H1 (cell line): ENCODE measurements around the gene TAP2. TPM values are rescaled to one million over a fixed set of nuclear protein-coding genes. Genes with fewer than 3 reads are reported as not detected.

Experiments used
- CTCF ChIA-PET: fragments of 300-600 bp; sonication (Branson Sonifier 250); formaldehyde crosslinking; loops from one replicate; lab custom pipeline; 2021; ENCODE audit not compliant: partially characterized antibody; lab: Charles Lee
- POLR2A ChIA-PET: fragments of 300-600 bp; sonication (Branson Sonifier 250); formaldehyde crosslinking; loops from one replicate; lab custom pipeline; 2021; ENCODE audit warnings: inconsistent platforms; ENCODE audit not compliant: partially characterized antibody; lab: Charles Lee
- DNase-seq, 2 experiments: peaks; one replicate each; pipeline versions ENCODE4 v3.0.0 to v3.0.0-alpha.2; 2010 to 2022; ENCODE audit warnings: low spot score in 2 of 2, low read depth in 1 of 2, mixed read lengths in 1 of 2
- FAIRE-seq: peaks from 2 replicates; lab custom pipeline; 2011; peaks lifted over from hg19 to GRCh38; lab: Jason Lieb, UNC
- H2AFZ ChIP-seq: 2 replicates; pipeline ENCODE4 v1.8.1; 2012; ENCODE audit warnings: low read length, inconsistent platforms
- H2AK5ac ChIP-seq: 2 replicates; pipeline ENCODE4 v1.6.1; 2013; ENCODE audit warnings: low read depth, low read length
- H2BK120ac ChIP-seq: replicated peaks from 2 replicates; pipeline ENCODE3; 2013; ENCODE audit warnings: low read depth, low read length, inconsistent platforms
- H2BK12ac ChIP-seq: 2 replicates; pipeline ENCODE4 v1.6.1; 2013; ENCODE audit warnings: low read depth, low read length
- H2BK15ac ChIP-seq: 2 replicates; pipeline ENCODE4 v1.6.1; 2013; ENCODE audit warnings: low read length
- H2BK20ac ChIP-seq: 2 replicates; pipeline ENCODE4 v1.6.1; 2013; ENCODE audit warnings: low read length
- H2BK5ac ChIP-seq: 2 replicates; pipeline ENCODE4 v1.6.1; 2013; ENCODE audit warnings: low read depth, low read length
- H3K14ac ChIP-seq: 2 replicates; pipeline ENCODE4 v1.6.1; 2013; ENCODE audit warnings: inconsistent platforms; ENCODE audit not compliant: insufficient read length
- H3K18ac ChIP-seq: 2 replicates; pipeline ENCODE4 v1.6.1; 2013; ENCODE audit warnings: low read length; ENCODE audit errors: extremely low read depth
- H3K23ac ChIP-seq: 2 replicates; pipeline ENCODE4 v1.6.1; 2013; ENCODE audit warnings: inconsistent platforms; ENCODE audit not compliant: insufficient read length
- H3K23me2 ChIP-seq: 2 replicates; pipeline ENCODE4 v1.6.1; 2013; ENCODE audit warnings: low read depth, low read length
- H3K27ac ChIP-seq: 2 replicates; pipeline ENCODE4 v1.6.1; 2011; ENCODE audit warnings: low read depth, low read length, inconsistent platforms
- H3K27me3 ChIP-seq, 4 experiments: replicated peaks in 1 of 4; 1 replicate in 1 of 4; 2 replicates in 3 of 4; pipeline versions ENCODE4 v1.6.1 to v1.8.1; 2011 to 2013; ENCODE audit warnings: low read length in 3 of 4, mild to moderate bottlenecking in 3 of 4, inconsistent platforms in 2 of 4, mixed read lengths in 2 of 4, moderate library complexity in 1 of 4; ENCODE audit not compliant: control insufficient read depth in 3 of 4, insufficient read depth in 3 of 4; ENCODE audit errors: extremely low read depth in 1 of 4
- H3K36me3 ChIP-seq, 4 experiments: 2 replicates each; pipeline versions ENCODE4 v1.6.1 to v1.8.1; 2011 to 2013; ENCODE audit warnings: mild to moderate bottlenecking in 4 of 4, low read length in 3 of 4, moderate library complexity in 2 of 4, control low read depth in 1 of 4, inconsistent platforms in 1 of 4; ENCODE audit not compliant: insufficient read depth in 4 of 4, control insufficient read depth in 2 of 4
- H3K4ac ChIP-seq: replicated peaks from 2 replicates; pipeline ENCODE3; 2013; ENCODE audit warnings: low read length, low read depth, mixed read lengths, inconsistent platforms; ENCODE audit not compliant: insufficient read length
- H3K4me1 ChIP-seq, 4 experiments: replicated peaks in 1 of 4; 1 replicate in 1 of 4; 2 replicates in 3 of 4; pipeline versions ENCODE4 v1.6.1 to v1.8.1; 2011 to 2013; ENCODE audit warnings: low read length in 3 of 4, inconsistent platforms in 2 of 4, mixed read lengths in 1 of 4; ENCODE audit not compliant: insufficient read depth in 4 of 4, control insufficient read depth in 3 of 4
- H3K4me2 ChIP-seq, 2 experiments: 2 replicates each; pipeline versions ENCODE4 v1.6.1 to v1.8.1; 2011 to 2013; ENCODE audit warnings: low read depth in 2 of 2, low read length in 2 of 2, control low read depth in 1 of 2, inconsistent platforms in 1 of 2, mild to moderate bottlenecking in 1 of 2; ENCODE audit not compliant: insufficient read depth in 1 of 2
- H3K4me3 ChIP-seq, 4 experiments: fragments of 200-600, 300-600 bp in 1 of 4; sonication (generic), shearing (Covaris generic), sonication (Bioruptor Twin) in 1 of 4; 2 replicates each; pipeline versions ENCODE4 v1.5.1 to v1.8.1; 2011 to 2016; ENCODE audit warnings: low read length in 4 of 4, low read depth in 3 of 4, control low read depth in 2 of 4, inconsistent platforms in 2 of 4, mild to moderate bottlenecking in 2 of 4, mixed read lengths in 1 of 4, moderate library complexity in 1 of 4; ENCODE audit not compliant: insufficient read depth in 2 of 4; ENCODE audit errors: extremely low read depth in 1 of 4
- H3K56ac ChIP-seq: replicated peaks from 2 replicates; pipeline ENCODE3; 2013; ENCODE audit warnings: low read depth, mild to moderate bottlenecking, mixed read lengths, low read length, inconsistent platforms; ENCODE audit not compliant: insufficient read length
- H3K79me1 ChIP-seq: 2 replicates; pipeline ENCODE4 v1.6.1; 2013; ENCODE audit warnings: low read depth, low read length, control low read depth
- H3K79me2 ChIP-seq, 2 experiments: 2 replicates each; pipeline versions ENCODE4 v1.6.1 to v1.8.1; 2012 to 2013; ENCODE audit warnings: low read length in 2 of 2, mild to moderate bottlenecking in 2 of 2, inconsistent platforms in 1 of 2; ENCODE audit not compliant: insufficient read depth in 2 of 2, control insufficient read depth in 1 of 2
- H3K9ac ChIP-seq, 4 experiments: replicated peaks in 1 of 4; 1 replicate in 1 of 4; 2 replicates in 3 of 4; pipeline versions ENCODE4 v1.6.1 to v1.8.1; 2011 to 2013; ENCODE audit warnings: low read depth in 3 of 4, low read length in 3 of 4, control low read depth in 2 of 4, mild to moderate bottlenecking in 2 of 4, moderate library complexity in 2 of 4, inconsistent platforms in 1 of 4; ENCODE audit errors: extremely low read depth in 1 of 4
- H3K9me3 ChIP-seq, 2 experiments: 2 replicates each; pipeline versions ENCODE4 v1.6.1 to v1.8.1; 2012 to 2013; ENCODE audit warnings: mild to moderate bottlenecking in 2 of 2, moderate library complexity in 2 of 2, control low read depth in 1 of 2, inconsistent platforms in 1 of 2, low read depth in 1 of 2, low read length in 1 of 2, mixed read lengths in 1 of 2; ENCODE audit not compliant: insufficient read depth in 2 of 2
- H4K20me1 ChIP-seq, 2 experiments: replicated peaks in 1 of 2; 2 replicates each; pipeline versions ENCODE3 to v1.8.1; 2011 to 2013; ENCODE audit warnings: inconsistent platforms in 2 of 2, low read length in 2 of 2, mild to moderate bottlenecking in 1 of 2; ENCODE audit not compliant: insufficient read depth in 2 of 2, control insufficient read depth in 1 of 2
- H4K5ac ChIP-seq: 2 replicates; pipeline ENCODE4 v1.6.1; 2013; ENCODE audit warnings: low read length, low read depth, mixed read lengths, inconsistent platforms; ENCODE audit not compliant: insufficient read length
- H4K8ac ChIP-seq: 2 replicates; pipeline ENCODE4 v1.8.0; 2013; ENCODE audit warnings: mild to moderate bottlenecking, moderate library complexity, low read length, inconsistent platforms; ENCODE audit not compliant: insufficient read depth; ENCODE audit errors: extremely low read depth
- H4K91ac ChIP-seq: replicated peaks from 2 replicates; pipeline ENCODE3; 2013; ENCODE audit warnings: low read length, mixed read lengths, inconsistent platforms; ENCODE audit not compliant: insufficient read length
- HDAC6 ChIP-seq: IDR thresholded peaks from one replicate; pipeline ENCODE4 v1.7.1; 2012; ENCODE audit warnings: low read depth, mild to moderate bottlenecking, inconsistent platforms, low read length, moderate library complexity
- WGBS, 2 experiments: shearing (Covaris generic) in 1 of 2; methylation state at CpG; one replicate each; pipeline versions ENCODE4 v1.1.6 to v1.1.7; 2013 to 2015; ENCODE audit warnings: low lambda C conversion rate in 2 of 2, mixed read lengths in 2 of 2, inconsistent platforms in 1 of 2, low coverage in 1 of 2, missing lambda C conversion rate in 1 of 2; ENCODE audit not compliant: insufficient replicate concordance in 2 of 2, insufficient coverage in 1 of 2, insufficient read length in 1 of 2; ENCODE audit errors: extremely low coverage in 1 of 2, missing lambda C conversion rate in 1 of 2; 5-methylcytosine and 5-hydroxymethylcytosine counted together
- polyA plus RNA-seq, 7 experiments: library from polyadenylated mRNA; depleted of rRNA in 3 of 7; stranded (reverse) in 5 of 7; unstranded in 2 of 7; fragments of >200 nt in 5 of 7; fragments of 200-250 nt in 2 of 7; gene quantifications; 1 replicate in 5 of 7; 2 replicates in 1 of 7; 4 replicates in 1 of 7; pipeline versions ENCODE4 v1.2.1 to v1.2.3, GENCODE V29; 2011 to 2013; ENCODE audit warnings: missing spikeins in 2 of 7, mixed read lengths in 2 of 7
- total RNA-seq: library from RNA; stranded (reverse); fragmentation: NEBNext Ultra II Directional; extraction: Animal tissue kit (Norgen Biotek cat#: 25700); gene quantifications from 2 replicates; pipeline ENCODE4 v1.2.1, GENCODE V29; 2021

Gene TAP2
- total and polyA plus RNA-seq, 2 of the 8 experiments (the other 6 are each of a cell fraction or from before 2014, with no cell fraction given): 11.3 to 27.2 TPM

DNA sequence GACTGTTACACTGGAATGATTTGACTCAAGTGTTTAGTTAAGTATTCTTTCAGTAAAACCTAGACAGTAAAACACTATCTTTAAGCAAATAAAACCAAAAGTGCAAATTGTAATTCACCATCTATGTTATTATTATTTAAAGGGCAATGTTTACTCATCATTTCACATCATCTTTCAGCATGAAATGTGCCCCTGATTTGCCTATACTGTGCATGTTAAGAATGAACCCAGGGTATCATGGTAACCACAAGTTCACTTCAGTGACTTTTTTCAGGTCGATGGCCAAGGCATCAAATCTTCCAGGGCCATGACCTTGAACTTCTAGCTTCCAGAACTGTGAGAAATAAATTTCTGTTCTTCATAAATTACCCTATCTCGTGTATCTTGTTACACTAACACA is 19.7 kb downstream of the TAP2 start:
- H4K91ac ChIP-seq: no peak overlapping the region
- no peak overlapping the region for H2AFZ ChIP-seq
- no peak overlapping the region for H4K5ac ChIP-seq
- DNase-seq (no peak), FAIRE-seq (no peak)
- H3K27ac ChIP-seq: no peak overlapping the region
- no peak overlapping the region for H2BK12ac ChIP-seq
- CTCF ChIA-PET: interaction anchor here (0.6 to 1.2 kb wide), 2 partner anchors 17 to 383 kb away, joined by 3 read pairs; no protein-coding TSS in a partner anchor
- no peak overlapping the region for H2BK120ac ChIP-seq
- no peak overlapping the region for H3K9ac ChIP-seq
- no peak overlapping the region for H3K18ac ChIP-seq
- no peak overlapping the region for H2BK20ac ChIP-seq
- H3K4me1 ChIP-seq: no peaks in the 10 kb centered on the region
- no peaks in the 10 kb centered on the region for H3K36me3 ChIP-seq
- H3K4ac ChIP-seq: no peak overlapping the region
- no peak overlapping the region for H3K56ac ChIP-seq
- no peak overlapping the region for H3K4me2 ChIP-seq
- no peak overlapping the region for H2AK5ac ChIP-seq
- no peaks in the 10 kb centered on the region for H3K79me1 ChIP-seq
- no peaks in the 10 kb centered on the region; a peak in 1 of 7 replicates for H3K27me3 ChIP-seq
- no peaks in the 10 kb centered on the region for H3K9me3 ChIP-seq
- H3K23me2 ChIP-seq: no peaks in the 10 kb centered on the region
- no peak overlapping the region for H3K4me3 ChIP-seq
- H2BK5ac ChIP-seq: no peak overlapping the region
- no peaks in the 10 kb centered on the region for H3K79me2 ChIP-seq
- no peak for TF ChIP-seq HDAC6
- H3K14ac ChIP-seq: no peak overlapping the region
- H2BK15ac ChIP-seq: no peak overlapping the region
- no peaks in the 10 kb centered on the region for H4K20me1 ChIP-seq
- no peak overlapping the region for H3K23ac ChIP-seq
- POLR2A ChIA-PET: interaction anchor here (1.0 to 1.4 kb wide), 2 partner anchors 150 to 153 kb away, joined by 3 to 4 read pairs; no protein-coding TSS in a partner anchor
- WGBS, 2 experiments: 86% methylated on average over 2 of the region's 2 CpGs; no CpG with 5 or more reads in 1 of the 2 experiments
- H4K8ac ChIP-seq: no peak overlapping the region
